BJ (cell line): Measurements from ENCODE around the gene TRABD2A. TPM values are rescaled to one million over a fixed set of nuclear protein-coding genes. Genes with fewer than 3 reads are reported as not detected.

Source experiments
- CTCF ChIA-PET: fragments of 350-600 bp; formaldehyde crosslinking; extraction: SDS; loops from one replicate; lab custom pipeline; 2021; ENCODE audit warnings: antibody characterized with exemption, inconsistent platforms; lab: Yijun Ruan, JAX
- POLR2A ChIA-PET: fragments of 300-600 bp; sonication (Branson Sonifier 250); formaldehyde crosslinking; extraction: SDS; loops from one replicate; lab custom pipeline; 2021; ENCODE audit warnings: antibody characterized with exemption; lab: Charles Lee
- DNase-seq: peaks from one replicate; pipeline ENCODE4 v3.0.0-alpha.2; 2011; ENCODE audit warnings: low read depth
- H3K27me3 ChIP-seq: 2 replicates; pipeline ENCODE4 v1.6.0; 2011; ENCODE audit warnings: low read length; ENCODE audit not compliant: control insufficient read depth, insufficient read depth
- H3K36me3 ChIP-seq: 2 replicates; pipeline ENCODE4 v1.5.1; 2011; ENCODE audit warnings: low read length; ENCODE audit not compliant: control insufficient read depth, insufficient read depth
- H3K4me3 ChIP-seq: 2 replicates; pipeline ENCODE4 v1.5.1; 2011; ENCODE audit warnings: low read depth, mild to moderate bottlenecking, control low read depth, low read length
- polyA plus RNA-seq: library from polyadenylated mRNA; depleted of rRNA; stranded (reverse); fragments of >200 nt; gene quantifications from 2 replicates; pipeline ENCODE4 v1.2.3, GENCODE V29; 2011
- TF ChIP-seq, protein P1 (sequence below): IDR thresholded peaks from 2 replicates; pipeline ENCODE4 v1.5.1; 2011; ENCODE audit warnings: low read depth, mild to moderate bottlenecking, control low read depth, inconsistent platforms, low read length, moderate library complexity; ENCODE audit not compliant: insufficient read depth

Gene TRABD2A
- polyA plus RNA-seq, 1 experiment, result 3.8 TPM

DNA sequence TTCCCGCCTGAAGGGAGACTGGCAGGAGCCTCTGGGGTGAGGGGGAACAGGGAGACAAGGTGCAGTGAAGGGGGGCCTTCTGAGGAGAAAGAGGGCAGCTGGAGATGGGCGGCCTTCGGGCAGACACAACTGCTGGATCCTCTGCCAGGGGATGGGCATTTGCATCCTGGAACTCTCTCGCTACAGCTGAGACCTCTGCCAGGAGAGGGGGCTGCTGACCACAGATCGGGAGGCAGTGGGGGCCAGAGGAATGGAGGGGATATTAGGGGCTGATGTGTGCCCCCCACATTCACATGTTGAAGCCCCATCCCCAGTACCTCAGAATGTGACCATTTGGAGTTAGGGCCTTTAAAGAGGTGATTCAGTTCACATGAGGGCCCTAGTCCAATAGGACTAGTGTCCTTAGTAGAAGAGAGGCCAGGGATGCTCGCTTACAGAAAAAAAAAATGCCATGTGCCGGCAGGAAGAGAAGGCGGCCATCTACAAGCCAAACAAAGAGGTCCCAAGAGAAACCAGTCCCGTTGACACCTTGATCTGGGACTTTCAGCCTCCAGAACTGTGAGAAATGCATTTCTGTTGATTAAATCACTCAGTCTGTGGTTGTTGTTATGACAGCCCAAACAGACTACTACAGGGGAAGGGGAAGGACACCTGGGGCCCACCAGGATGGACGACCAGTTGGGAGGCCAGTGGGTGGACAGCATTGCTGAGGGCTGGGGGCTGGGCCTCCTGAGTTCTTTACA, 50.0 kb downstream of the TRABD2A start:
- Histone ChIP-seq H3K4me3 (no peak overlapping the region), H3K27me3 (no peaks in the 10 kb centered on the region; the same call in 1 of the 2 replicates), H3K36me3 (no peaks in the 10 kb centered on the region)
- TF ChIP-seq, protein P1, sequence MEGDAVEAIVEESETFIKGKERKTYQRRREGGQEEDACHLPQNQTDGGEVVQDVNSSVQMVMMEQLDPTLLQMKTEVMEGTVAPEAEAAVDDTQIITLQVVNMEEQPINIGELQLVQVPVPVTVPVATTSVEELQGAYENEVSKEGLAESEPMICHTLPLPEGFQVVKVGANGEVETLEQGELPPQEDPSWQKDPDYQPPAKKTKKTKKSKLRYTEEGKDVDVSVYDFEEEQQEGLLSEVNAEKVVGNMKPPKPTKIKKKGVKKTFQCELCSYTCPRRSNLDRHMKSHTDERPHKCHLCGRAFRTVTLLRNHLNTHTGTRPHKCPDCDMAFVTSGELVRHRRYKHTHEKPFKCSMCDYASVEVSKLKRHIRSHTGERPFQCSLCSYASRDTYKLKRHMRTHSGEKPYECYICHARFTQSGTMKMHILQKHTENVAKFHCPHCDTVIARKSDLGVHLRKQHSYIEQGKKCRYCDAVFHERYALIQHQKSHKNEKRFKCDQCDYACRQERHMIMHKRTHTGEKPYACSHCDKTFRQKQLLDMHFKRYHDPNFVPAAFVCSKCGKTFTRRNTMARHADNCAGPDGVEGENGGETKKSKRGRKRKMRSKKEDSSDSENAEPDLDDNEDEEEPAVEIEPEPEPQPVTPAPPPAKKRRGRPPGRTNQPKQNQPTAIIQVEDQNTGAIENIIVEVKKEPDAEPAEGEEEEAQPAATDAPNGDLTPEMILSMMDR, result no peak
- no peak for DNase-seq
- ChIA-PET POLR2A (no interaction called here), CTCF (no interaction called here)

DNA sequence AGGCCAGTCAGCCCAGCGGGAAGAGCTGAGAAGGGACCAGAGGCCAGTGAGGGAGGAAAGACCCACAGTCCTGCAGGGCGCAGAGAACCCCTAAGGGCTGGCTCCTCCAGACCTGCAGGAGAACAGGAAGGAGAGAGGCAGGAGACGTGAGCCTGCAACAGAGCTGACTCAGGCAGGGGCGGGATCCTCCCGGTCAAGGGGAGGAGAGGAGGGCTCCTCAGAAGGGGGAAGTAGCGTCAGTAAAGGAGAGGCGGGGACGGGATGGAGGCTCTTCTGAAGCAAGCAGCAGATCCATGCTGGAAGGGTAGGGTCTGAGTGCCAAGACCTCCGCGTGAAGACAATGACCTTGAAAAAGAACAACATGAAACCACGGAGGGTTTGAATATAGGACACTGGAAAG, 50.8 kb downstream of the TRABD2A start:
- Histone ChIP-seq H3K36me3 (no peaks in the 10 kb centered on the region), H3K4me3 (no peak overlapping the region), H3K27me3 (no peaks in the 10 kb centered on the region; the same call in 1 of the 2 replicates)
- DNase-seq, result no peak
- ChIA-PET CTCF (no interaction called here), POLR2A (no interaction called here)
- TF ChIP-seq, protein P1, result no peak

DNA sequence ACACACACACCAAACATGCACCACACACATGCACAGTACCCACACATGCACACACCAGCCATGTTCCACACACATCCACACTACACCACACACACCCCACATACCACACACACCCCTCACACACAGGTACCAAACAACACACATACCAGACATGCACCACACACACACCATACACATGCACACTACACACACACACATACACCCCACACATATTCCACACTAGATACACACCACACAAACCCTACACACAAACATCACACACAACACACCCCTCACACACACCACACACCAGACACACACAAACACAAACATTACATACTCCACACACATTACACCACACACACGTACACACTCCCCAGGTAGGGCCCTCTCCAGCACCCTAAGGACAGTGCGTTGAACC, 51.2 kb downstream of the TRABD2A start:
- H3K36me3 ChIP-seq, result no peaks in the 10 kb centered on the region
- no peak overlapping the region for H3K4me3 ChIP-seq
- POLR2A ChIA-PET, result no interaction called here
- H3K27me3 ChIP-seq, result no peaks in the 10 kb centered on the region; the same call in 1 of the 2 replicates
- TF ChIP-seq, protein P1, result no peak
- no peak for DNase-seq
- CTCF ChIA-PET, result interaction anchor here (0.7 kb wide), 1 partner anchor 514 kb away, joined by 3 read pairs; no protein-coding TSS in a partner anchor

DNA sequence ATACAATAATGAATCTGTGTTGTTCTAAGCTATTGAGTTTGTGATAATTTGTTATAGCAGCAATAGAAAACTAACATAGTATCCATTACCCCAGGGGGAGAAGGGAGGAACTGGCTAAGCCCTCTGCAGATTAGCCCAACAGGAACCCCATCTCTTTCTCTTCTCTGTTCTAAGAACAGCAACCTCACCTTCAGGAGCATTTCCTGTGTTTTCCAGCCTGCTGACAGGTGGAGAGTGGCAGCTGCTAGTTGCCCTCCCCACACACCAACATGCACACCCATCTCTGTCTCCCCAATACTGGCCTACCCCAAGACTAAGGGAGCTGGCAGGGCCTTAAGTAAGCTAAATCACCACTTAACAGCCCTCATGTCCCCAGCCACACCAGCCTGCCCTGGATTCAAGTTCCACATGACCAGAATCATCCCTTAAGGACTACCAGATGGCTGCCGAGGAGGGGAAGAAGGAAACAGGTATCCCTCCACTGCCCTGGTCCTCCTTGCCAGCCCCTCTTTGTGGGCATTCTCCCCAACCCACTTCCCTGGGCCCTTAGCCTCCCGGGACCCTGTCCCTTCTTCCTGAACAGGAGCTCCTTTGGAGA, 52.8 kb downstream of the TRABD2A start:
- ChIA-PET CTCF (no interaction called here), POLR2A (no interaction called here)
- Histone ChIP-seq H3K36me3 (no peaks in the 10 kb centered on the region), H3K4me3 (no peak overlapping the region), H3K27me3 (no peaks in the 10 kb centered on the region; the same call in 1 of the 2 replicates)
- no peak for DNase-seq
- TF ChIP-seq, protein P1, result no peak

DNA sequence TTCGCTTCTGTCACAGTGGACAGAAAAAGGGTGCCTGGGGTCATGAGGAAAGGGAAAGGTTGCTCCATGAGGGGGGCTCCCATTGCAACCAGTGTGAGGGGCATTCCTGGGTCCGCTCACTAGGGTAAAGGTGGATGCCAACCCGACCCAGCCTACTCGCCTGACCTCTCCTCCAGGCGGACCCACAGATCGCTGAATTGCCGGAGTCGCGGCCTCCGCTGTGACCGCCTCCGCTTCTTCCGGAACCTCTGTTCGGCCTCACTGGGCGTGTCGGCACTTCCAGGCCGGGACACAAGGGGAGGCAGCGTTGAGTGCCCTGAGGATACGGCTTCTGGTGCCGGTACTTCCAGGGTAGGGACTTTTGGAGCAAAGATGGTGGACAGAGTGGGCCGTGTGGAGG, 57.1 kb downstream of the TRABD2A start:
- no peaks in the 10 kb centered on the region; the same call in 1 of the 2 replicates for H3K27me3 ChIP-seq
- H3K4me3 ChIP-seq, result no peak overlapping the region
- DNase-seq, result no peak
- ChIA-PET CTCF (no interaction called here), POLR2A (no interaction called here)
- H3K36me3 ChIP-seq, result no peaks in the 10 kb centered on the region
- TF ChIP-seq, protein P1, result no peak
